ENCODE results near the gene CNBD2.
"Not testable (repeated sequence)": the region's sequence is repeated elsewhere in the genome, so short reads cannot be mapped to it uniquely, and the experiment has no call there.

CNBD2 gene

GRCh38 chr20:35967979-35968640 is at the start of gene CNBD2:
Gene CNBD2, plus strand, starts transcription at chr20:35968590. Its CDS starts 173 bp downstream, at chr20:35968763.
- in situ Hi-C loops (cut with MboI; ENCODE audit: low sequenced_read_pairs) = no loop called here

DNA sequence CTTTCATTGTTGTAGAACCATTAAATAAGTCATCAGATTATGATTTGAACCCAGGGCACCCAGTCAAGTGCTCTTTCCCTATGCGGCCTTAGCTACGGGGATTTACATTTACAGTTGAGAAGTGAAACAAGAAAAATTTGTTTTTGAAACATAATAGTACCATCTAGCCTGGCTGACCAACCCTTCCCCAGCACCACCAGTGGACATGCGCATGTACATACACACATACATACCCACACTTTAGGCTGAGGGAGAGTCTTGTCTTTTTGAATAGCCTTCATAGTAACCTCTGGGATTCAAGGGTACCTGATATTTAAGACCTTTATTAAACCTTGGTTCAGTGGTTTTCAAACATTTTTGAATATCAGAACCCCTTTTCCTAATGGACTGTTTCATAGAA is 47.9 kb upstream of the CNBD2 start:
- in situ Hi-C loops (cut with MboI; ENCODE audit: low sequenced_read_pairs) = no loop called here

GRCh38 chr20:35929301-35929700 is 39.1 kb upstream of the CNBD2 start:
- in situ Hi-C loops (cut with MboI; ENCODE audit: low sequenced_read_pairs) = no loop called here

DNA sequence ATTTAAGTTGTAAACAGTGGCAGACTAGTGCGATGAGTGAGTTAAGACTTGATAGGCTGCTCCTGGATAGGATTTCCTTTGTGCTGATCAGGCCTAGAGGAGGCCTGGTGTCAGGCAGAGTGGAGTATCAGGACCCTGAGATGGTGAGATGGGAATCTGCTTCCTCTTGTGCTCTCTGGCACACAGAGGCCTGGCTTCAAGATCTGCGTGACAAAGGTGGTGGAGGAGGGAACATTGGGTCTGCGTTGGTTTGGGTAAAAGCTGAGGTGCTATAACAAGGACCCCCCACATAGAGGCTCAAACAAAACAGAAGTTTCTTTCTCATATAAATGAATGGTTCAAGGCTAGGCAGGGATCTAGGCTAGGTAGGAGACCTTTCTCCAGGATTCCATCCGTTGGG is 34.3 kb upstream of the CNBD2 start:
- in situ Hi-C loops (cut with MboI; ENCODE audit: low sequenced_read_pairs) = no loop called here

DNA sequence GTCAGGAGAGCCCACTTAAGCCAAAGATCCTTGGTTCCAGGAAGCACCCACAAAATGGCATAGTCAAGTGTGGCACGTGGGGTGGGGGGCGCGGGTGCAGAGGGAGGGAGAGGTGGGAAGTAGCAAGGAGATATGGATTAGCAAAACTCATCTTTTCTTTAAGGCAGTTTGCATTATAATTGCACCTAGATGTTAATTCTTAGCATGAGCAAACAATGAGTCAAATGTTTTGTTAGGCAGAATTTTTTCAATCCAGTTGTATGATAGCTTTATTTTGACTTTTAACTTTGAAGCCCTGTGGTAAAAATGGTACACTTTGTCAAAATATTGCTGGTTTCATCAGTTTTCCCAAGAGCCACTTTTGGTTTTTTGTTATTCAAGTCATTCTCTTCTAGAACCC is 29.1 kb upstream of the CNBD2 start:
- in situ Hi-C loops (cut with MboI; ENCODE audit: low sequenced_read_pairs) = no loop called here

- in situ Hi-C loops (cut with MboI; ENCODE audit: low sequenced_read_pairs) = no loop called here
Measured at GRCh38 chr20:35941620-35942019, 26.8 kb upstream of the CNBD2 start.

DNA sequence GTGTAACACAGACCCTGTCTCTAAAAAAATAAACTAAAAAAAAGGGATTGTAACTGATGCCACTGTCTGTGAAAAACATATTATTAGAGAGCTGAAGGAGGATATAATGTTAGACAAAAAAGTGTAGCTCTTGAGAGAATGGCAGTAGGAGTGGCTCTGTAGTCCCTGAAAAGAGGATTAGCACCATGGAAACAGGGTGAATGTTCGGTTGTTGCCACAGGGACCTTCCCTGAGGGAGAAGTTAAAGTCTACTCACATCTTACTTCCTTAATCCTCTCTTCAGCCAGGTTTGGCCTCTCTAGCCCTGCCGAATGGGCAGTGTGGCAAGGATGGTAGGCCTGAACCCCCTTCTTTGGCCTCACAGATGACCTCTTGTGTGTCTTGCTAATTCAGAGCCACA is 26.1 kb upstream of the CNBD2 start:
- in situ Hi-C loops (cut with MboI; ENCODE audit: low sequenced_read_pairs) = no loop called here

- in situ Hi-C loops (cut with MboI; ENCODE audit: low sequenced_read_pairs) = no loop called here
Measured at GRCh38 chr20:35947489-35947888, 20.9 kb upstream of the CNBD2 start.

GRCh38 chr20:35947907-35948306 is 20.5 kb upstream of the CNBD2 start:
- in situ Hi-C loops (cut with MboI; ENCODE audit: low sequenced_read_pairs) = no loop called here

GRCh38 chr20:35950093-35950492 is 18.3 kb upstream of the CNBD2 start:
- in situ Hi-C loops (cut with MboI; ENCODE audit: low sequenced_read_pairs) = no loop called here

DNA sequence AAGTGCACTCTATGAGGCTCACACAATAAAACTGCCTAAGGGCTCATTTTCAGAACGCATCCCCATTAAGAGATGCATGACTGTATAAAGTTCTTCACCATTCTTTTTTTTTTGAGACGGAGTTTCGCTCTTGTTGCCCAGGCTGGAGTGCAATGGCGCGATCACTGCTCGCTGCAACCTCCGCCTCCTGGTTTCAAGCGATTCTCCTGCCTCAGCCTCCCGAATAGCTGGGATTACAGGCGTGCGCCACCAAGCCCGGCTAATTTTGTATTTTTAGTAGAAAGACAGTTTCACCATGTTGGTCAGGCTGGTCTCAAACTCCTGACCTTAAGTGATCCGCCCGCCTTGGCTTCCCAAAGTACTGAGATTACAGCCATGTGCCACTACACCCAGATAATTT is 16.3 kb upstream of the CNBD2 start:
- in situ Hi-C loops (cut with MboI; ENCODE audit: low sequenced_read_pairs) = not testable (repeated sequence)

GRCh38 chr20:35952480-35953386 is 15.7 kb upstream of the CNBD2 start:
- in situ Hi-C loops (cut with MboI; ENCODE audit: low sequenced_read_pairs) = no loop called here

- in situ Hi-C loops (cut with MboI; ENCODE audit: low sequenced_read_pairs) = no loop called here
Measured at GRCh38 chr20:35953387-35954199, 14.8 kb upstream of the CNBD2 start.

DNA sequence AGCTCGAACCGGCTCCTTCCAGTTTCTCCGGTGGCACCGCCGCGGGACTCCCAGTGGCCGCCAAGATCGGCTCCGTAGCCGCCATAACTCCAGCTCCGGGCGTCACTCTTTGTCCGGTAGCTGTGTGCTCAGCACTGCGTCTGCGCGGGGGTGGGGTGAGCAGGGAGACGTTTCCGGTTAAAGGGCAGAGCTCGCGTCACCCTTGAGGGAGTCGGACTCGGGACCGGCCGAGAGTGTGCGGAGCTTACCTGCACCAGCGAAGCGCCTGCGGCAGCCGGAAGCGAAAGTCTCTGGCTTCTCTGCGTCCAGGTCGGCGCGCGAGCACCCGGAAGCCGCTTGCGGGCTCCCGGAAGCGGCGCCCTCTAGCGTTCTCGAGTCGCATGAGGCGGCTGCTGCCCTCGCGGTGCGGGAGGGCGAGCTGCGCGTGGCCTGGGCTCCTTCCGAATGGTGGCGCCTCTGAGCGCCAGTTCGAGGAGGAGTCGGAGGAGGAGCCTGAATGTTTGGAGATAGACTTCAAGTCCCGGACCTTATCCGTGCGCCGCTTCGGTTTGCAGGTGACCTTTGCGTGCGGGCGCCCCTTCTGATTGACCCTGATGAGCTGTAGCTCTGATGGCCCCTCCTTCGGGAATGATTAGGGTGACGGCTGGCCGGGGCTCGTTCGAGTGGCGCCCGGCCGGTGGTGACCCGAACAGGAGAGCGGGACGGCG is 14.0 kb upstream of the CNBD2 start, which contains the start of gene SCAND1:
Gene SCAND1 (minus strand): TSS at position 303 of the 707 bp plus-strand sequence. CDS start 218 bp downstream, at position 85.
- in situ Hi-C loops (cut with MboI; ENCODE audit: low sequenced_read_pairs) = no loop called here

DNA sequence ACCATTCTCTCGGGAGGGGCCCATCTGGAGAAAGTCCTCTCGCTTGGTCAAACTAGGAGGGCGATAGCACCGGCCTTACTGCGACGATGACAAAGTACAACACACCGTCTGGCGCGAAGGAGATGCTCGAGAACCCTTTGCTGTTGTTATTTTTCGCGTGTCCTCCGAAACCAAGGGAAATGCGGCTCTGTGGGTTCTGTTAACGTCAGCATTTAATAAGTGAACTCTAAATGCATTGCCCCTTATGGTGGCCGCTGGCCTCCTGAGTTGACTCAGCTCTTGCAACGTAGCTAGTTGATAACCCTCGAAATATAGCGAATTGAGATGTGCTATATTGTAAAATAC is 13.5 kb upstream of the CNBD2 start:
- in situ Hi-C loops (cut with MboI; ENCODE audit: low sequenced_read_pairs) = no loop called here

DNA sequence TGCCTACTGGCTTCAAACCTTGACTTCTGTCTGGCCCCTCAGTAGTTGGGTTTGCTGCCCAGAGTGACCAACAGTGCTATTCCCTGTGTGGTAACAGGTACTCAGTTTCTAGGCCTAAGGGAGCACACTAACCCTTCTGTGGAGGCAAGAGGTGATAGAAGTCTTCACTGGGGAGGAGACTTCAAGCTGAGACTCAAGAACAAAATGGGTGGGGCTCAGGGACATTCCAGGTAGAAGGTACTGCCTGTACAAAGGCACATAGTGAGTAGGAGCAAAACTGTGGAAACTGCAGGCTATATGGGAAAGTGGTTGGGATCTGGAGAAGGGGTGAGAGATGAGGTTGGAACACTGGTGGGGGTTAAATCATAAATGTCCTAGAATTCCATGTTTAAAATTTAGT is 11.8 kb upstream of the CNBD2 start:
- in situ Hi-C loops (cut with MboI; ENCODE audit: low sequenced_read_pairs) = no loop called here

GRCh38 chr20:35959291-35959690 is 9.1 kb upstream of the CNBD2 start:
- in situ Hi-C loops (cut with MboI; ENCODE audit: low sequenced_read_pairs) = not testable (repeated sequence)

GRCh38 chr20:35963878-35964277 is 4.5 kb upstream of the CNBD2 start:
- in situ Hi-C loops (cut with MboI; ENCODE audit: low sequenced_read_pairs) = no loop called here

- in situ Hi-C loops (cut with MboI; ENCODE audit: low sequenced_read_pairs) = no loop called here
Measured at GRCh38 chr20:35968930-35969329, 540 bp downstream of the CNBD2 start.

GRCh38 chr20:35971981-35972380 is 3.6 kb downstream of the CNBD2 start:
- in situ Hi-C loops (cut with MboI; ENCODE audit: low sequenced_read_pairs) = no loop called here

DNA sequence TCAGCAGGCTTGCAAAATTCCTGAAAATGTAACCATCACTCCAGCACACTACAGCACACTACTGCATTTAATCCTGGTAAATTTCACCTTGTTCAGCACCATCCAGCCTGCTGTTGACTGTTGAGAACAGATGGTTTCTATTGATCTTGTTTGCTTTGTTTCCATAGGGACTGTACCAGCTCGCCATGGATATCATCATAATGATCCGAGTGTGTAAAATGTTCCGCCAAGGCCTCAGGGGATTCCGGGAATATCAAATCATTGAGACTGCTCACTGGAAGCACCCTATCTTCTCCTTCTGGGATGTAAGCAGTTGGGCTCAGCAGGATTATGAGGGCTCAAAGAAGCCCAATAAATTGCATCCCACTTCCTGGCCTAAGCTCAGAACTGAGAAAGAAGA is 4.1 kb downstream of the CNBD2 start:
- in situ Hi-C loops (cut with MboI; ENCODE audit: low sequenced_read_pairs) = no loop called here
